Choroid plexus epithelial cell (primary cell): ENCODE data around the gene PDCD4.

Experiments
- DNase-seq: peaks from one replicate; pipeline ENCODE4 v3.0.0-alpha.2; 2010; ENCODE audit warnings: low read depth
- H3K4me3 ChIP-seq: 2 replicates; pipeline ENCODE4 v1.5.1; 2011; ENCODE audit warnings: low read depth, mild to moderate bottlenecking, control low read depth, low read length, moderate library complexity
- TF ChIP-seq, protein P1 (sequence below): conservative IDR thresholded peaks from 2 replicates; pipeline ENCODE4 v1.5.1; 2011; ENCODE audit warnings: low read depth, mild to moderate bottlenecking, control low read depth, inconsistent platforms, low read length, moderate library complexity

The PDCD4 gene

DNA sequence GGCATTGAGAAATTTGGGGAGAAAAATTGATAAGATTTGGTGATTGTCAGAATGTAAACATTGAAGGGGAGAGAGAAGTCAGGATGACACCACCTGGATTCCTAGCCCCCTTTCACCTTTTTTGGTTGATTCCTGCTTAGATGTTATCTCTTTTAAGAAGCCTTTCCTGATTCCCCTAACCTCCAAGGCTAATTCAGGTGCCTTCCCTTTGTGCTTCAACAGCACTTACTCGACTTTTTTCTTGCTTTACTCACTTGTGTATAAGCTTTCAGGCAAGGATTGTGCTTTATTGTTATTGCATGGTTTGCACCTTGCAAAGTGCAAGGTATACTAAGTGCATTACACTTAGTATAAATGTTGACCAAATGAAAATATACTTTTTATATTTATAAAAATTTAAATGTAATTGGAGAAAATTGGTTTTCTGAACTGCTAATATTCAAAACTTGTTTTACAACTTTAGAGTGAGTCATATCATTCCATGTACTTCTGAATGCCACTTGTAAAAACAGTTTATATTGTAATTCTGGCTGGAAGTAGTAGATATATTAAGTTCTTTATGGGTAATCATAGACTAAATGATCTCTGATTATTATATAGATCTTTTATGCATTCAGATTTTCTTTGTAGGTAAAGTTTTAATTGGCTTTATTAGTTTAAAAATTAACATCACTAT is 60.9 kb downstream of the PDCD4 start:
- DNase-seq, result no peak
- TF ChIP-seq, protein P1, sequence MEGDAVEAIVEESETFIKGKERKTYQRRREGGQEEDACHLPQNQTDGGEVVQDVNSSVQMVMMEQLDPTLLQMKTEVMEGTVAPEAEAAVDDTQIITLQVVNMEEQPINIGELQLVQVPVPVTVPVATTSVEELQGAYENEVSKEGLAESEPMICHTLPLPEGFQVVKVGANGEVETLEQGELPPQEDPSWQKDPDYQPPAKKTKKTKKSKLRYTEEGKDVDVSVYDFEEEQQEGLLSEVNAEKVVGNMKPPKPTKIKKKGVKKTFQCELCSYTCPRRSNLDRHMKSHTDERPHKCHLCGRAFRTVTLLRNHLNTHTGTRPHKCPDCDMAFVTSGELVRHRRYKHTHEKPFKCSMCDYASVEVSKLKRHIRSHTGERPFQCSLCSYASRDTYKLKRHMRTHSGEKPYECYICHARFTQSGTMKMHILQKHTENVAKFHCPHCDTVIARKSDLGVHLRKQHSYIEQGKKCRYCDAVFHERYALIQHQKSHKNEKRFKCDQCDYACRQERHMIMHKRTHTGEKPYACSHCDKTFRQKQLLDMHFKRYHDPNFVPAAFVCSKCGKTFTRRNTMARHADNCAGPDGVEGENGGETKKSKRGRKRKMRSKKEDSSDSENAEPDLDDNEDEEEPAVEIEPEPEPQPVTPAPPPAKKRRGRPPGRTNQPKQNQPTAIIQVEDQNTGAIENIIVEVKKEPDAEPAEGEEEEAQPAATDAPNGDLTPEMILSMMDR, result no peak
- no peak overlapping the region for H3K4me3 ChIP-seq

DNA sequence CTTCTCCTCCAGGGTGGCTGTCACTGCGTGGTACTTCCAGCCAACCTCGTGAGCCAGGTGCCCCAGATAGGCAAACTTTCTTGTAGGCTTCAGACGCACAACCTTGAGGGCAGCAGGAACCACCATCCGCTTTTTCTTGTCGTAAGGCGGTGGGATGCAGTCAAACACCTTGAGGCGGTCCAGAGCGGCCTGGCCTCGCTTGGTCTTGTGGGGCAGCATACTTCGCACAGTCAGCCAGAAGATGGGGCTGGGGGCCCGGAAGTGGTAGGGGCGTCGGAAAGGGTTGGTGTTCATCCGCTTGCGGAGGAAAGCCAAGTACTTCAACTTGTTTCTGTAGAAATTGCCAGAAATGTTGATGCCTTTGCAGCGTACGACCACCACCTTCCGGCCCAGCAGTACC is 65.0 kb downstream of the PDCD4 start:
- H3K4me3 ChIP-seq, result no peak overlapping the region
- no peak for DNase-seq
- TF ChIP-seq, protein P1, result no peak

DNA sequence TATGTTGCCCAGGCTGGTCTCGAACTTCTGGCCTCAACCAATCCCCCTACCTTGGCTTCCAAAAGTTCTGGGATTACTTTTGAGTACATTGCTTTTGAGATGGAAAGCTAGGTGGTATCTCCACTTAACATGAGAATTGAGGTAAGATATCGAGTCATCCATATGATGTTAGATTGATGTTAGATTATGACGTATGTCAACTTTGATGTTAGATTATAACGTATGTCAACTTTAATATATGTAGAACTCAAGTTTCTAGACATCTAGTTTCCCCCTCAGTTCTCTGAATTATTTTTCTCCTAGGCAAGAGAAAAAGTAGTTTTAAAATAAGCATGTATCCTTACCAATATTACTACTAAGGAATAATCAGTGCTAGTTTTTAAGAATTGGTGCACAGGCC is 67.7 kb downstream of the PDCD4 start:
- no peak for DNase-seq
- TF ChIP-seq, protein P1, result no peak
- no peak overlapping the region for H3K4me3 ChIP-seq

DNA sequence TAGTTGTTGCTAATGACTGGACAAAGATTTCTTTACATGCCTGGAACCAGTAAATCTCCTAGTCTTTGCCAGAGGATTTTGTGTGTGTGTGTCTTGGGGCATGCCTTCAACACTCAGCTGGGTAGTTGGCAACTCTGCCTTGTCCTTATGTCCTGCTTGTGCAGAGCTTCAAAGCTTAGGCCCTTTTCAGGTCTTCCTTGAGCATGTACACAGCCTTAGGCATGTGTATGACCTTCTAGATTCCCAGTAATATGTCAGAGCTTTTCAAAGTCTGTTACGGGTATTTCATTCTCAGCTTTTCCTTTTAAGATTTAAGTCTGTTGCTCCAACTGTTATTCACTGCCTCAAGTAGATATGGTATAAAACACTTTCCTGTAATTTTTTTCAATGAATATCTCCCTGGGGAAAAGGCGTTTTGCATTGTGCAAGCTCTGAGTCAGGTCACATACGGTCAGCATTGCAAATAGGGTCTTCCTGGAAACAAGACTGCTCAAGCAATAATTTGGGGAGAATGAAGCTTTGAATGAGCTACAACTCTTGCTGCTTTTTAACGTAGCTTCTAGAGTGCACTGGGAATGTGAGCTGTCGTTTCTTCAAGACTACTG is 73.2 kb downstream of the PDCD4 start:
- TF ChIP-seq, protein P1, result no peak
- DNase-seq, result peak; percentile 80
- H3K4me3 ChIP-seq, result no peak overlapping the region

DNA sequence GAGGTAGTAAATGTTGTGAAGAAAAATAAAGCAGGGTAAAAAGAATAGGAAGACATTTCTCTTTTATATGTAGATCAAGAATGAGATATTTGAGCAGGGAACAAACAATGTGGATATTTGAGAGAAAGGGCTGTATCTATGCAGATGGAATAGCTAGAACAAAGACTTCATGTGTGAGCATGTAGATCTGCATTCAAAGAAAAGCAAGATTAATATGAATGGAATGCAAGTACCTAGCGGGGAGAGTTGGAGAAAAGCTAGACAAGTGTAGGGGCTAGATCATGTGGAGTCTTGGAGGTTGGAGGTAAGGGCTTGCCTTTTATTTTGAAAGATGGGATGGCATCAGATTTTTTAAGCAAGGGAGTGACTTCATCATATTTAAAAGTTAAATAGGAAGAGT is 74.8 kb downstream of the PDCD4 start:
- TF ChIP-seq, protein P1, result no peak
- no peak overlapping the region for H3K4me3 ChIP-seq
- DNase-seq, result peak; percentile 16

DNA sequence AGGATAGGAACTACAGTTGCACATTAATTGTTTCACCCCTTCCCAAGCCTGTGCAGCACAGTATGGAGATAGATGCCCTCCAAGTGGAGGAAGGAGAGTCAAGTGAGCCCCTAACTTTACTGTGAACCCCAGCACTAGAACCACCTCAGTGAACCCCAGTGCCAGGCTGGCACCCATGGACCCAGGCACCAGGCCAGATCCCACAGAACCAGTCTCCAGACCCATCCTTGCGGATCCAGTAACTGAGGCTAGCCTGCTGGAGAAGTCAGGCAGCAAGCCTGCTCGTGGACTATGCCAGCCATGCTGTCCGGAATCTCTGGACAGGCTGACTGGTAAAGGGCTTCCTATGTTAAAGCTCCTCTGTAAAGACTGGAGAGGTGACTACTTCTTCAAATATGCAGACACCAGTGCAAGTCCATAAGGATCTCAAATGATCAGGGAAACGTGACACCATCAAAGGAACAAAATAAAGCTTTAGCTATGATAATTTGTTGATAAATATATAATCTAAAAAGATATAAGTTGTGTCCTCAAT is 75.4 kb downstream of the PDCD4 start:
- TF ChIP-seq, protein P1, result no peak
- H3K4me3 ChIP-seq, result no peak overlapping the region
- DNase-seq, result peak; percentile 44
